Calu3 (cell line): ENCODE results near the gene KIRREL3. TPM values are rescaled to one million over a fixed set of nuclear protein-coding genes. Genes with fewer than 3 reads are reported as not detected.

Experiments
- BruUV-seq: library from RNA; stranded (reverse); fragments of 400-500 nt; replicated peaks from 2 replicates; lab custom pipeline; 2021; lab: Mats Ljungman, UMichigan
- CTCF ChIA-PET: fragments of 300-600 bp; sonication (Branson Sonifier 250); formaldehyde crosslinking; loops from one replicate; lab custom pipeline; 2022; ENCODE audit warnings: antibody characterized with exemption; lab: Charles Lee
- DNase-seq: peaks from one replicate; pipeline ENCODE4 v3.0.0; 2022
- H3K27ac Mint-ChIP-seq: one replicate; pipeline ENCODE4 v1.8.0; 2022; ENCODE audit warnings: mixed read lengths; ENCODE audit not compliant: unreplicated experiment
- H3K27me3 Mint-ChIP-seq: one replicate; pipeline ENCODE4 v1.8.0; 2022; ENCODE audit warnings: mixed read lengths; ENCODE audit not compliant: unreplicated experiment
- H3K36me3 Mint-ChIP-seq: one replicate; pipeline ENCODE4 v1.8.0; 2022; ENCODE audit warnings: mild to moderate bottlenecking, moderate library complexity, mixed read lengths; ENCODE audit not compliant: insufficient read depth, unreplicated experiment
- H3K4me1 Mint-ChIP-seq: one replicate; pipeline ENCODE4 v1.8.0; 2022; ENCODE audit warnings: mild to moderate bottlenecking, low read depth, mixed read lengths; ENCODE audit not compliant: unreplicated experiment
- H3K4me3 Mint-ChIP-seq: one replicate; pipeline ENCODE4 v1.8.0; 2022; ENCODE audit warnings: mild to moderate bottlenecking, low read depth, moderate library complexity, mixed read lengths; ENCODE audit not compliant: unreplicated experiment
- H3K9me3 Mint-ChIP-seq: one replicate; pipeline ENCODE4 v1.8.0; 2022; ENCODE audit warnings: low read depth, mixed read lengths; ENCODE audit not compliant: unreplicated experiment
- CTCF ChIP-seq: fragments of 200-600 bp; IDR thresholded peaks from one replicate; pipeline ENCODE4 v1.8.0; 2022; ENCODE audit warnings: antibody characterized with exemption; ENCODE audit not compliant: unreplicated experiment
- intact Hi-C: fragments of 100-400 bp; cut with micrococcal nuclease; formaldehyde crosslinking; loops from one replicate; pipeline ENCODE4 v1.10.0; 2022; ENCODE audit not compliant: unreplicated experiment
- total RNA-seq: library from RNA; stranded (reverse); gene quantifications from 2 replicates; pipeline ENCODE4 v1.2.3, GENCODE V29; 2022

Gene KIRREL3
- total RNA-seq, 1 experiment from 2014 or later = 0.26 TPM

- no peak overlapping the region for H3K27ac Mint-ChIP-seq
- no TSS peak for BruUV-seq
- no peak overlapping the region for H3K4me3 Mint-ChIP-seq
- H3K27me3 Mint-ChIP-seq = peaks cover 89% of the 10 kb centered on the region
- DNase-seq = no peak
- intact Hi-C loops = loop anchor here (10.0 kb wide), 1 partner anchor 297 kb away; the partner anchor contains the start of gene DCPS
- no peaks in the 10 kb centered on the region for H3K9me3 Mint-ChIP-seq
- H3K4me1 Mint-ChIP-seq = no peaks in the 10 kb centered on the region
- CTCF ChIA-PET = no interaction called here
- no peak for TF ChIP-seq CTCF
- no peaks in the 10 kb centered on the region for H3K36me3 Mint-ChIP-seq
Observed at GRCh38 chr11:126601550-126602215, 398.9 kb downstream of the KIRREL3 start.

DNA sequence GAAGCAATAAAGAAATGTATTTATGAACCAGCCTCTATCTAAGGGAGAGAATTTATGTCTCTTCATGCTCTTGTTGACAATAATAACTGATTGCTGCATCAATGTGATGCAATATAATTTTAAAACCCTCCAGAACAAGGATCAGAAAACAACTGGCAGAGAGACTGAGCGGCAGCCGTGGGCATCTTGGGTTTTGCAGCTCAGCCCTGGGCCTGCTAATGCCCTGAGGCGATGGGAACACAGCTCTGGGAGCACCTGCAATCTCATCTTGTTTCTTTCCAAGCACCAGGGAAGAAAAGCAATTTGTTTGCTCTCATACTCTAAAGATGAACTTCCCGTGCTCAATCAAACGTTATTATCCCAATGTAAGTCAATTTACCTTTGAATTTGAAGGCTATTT is 399.4 kb downstream of the KIRREL3 start:
- no peak overlapping the region for H3K27ac Mint-ChIP-seq
- intact Hi-C loops = loop anchor here (10.0 kb wide), 1 partner anchor 296 kb away; the partner anchor contains the start of gene DCPS
- CTCF ChIA-PET = no interaction called here
- BruUV-seq = no TSS peak
- TF ChIP-seq CTCF = no peak
- no peaks in the 10 kb centered on the region for H3K9me3 Mint-ChIP-seq
- no peaks in the 10 kb centered on the region for H3K36me3 Mint-ChIP-seq
- no peak for DNase-seq
- H3K4me1 Mint-ChIP-seq = no peaks in the 10 kb centered on the region
- H3K27me3 Mint-ChIP-seq = peaks cover 84% of the 10 kb centered on the region
- no peak overlapping the region for H3K4me3 Mint-ChIP-seq

GRCh38 chr11:126599217-126599897 is 401.2 kb downstream of the KIRREL3 start:
- Mint-ChIP-seq H3K27ac (no peak overlapping the region), H3K9me3 (no peaks in the 10 kb centered on the region), H3K27me3 (peaks cover 66% of the 10 kb centered on the region), H3K4me1 (no peaks in the 10 kb centered on the region), H3K36me3 (no peaks in the 10 kb centered on the region), H3K4me3 (no peak overlapping the region)
- intact Hi-C loops = no loop called here
- CTCF ChIA-PET = no interaction called here
- DNase-seq = no peak
- TF ChIP-seq CTCF = no peak
- BruUV-seq = no TSS peak

DNA sequence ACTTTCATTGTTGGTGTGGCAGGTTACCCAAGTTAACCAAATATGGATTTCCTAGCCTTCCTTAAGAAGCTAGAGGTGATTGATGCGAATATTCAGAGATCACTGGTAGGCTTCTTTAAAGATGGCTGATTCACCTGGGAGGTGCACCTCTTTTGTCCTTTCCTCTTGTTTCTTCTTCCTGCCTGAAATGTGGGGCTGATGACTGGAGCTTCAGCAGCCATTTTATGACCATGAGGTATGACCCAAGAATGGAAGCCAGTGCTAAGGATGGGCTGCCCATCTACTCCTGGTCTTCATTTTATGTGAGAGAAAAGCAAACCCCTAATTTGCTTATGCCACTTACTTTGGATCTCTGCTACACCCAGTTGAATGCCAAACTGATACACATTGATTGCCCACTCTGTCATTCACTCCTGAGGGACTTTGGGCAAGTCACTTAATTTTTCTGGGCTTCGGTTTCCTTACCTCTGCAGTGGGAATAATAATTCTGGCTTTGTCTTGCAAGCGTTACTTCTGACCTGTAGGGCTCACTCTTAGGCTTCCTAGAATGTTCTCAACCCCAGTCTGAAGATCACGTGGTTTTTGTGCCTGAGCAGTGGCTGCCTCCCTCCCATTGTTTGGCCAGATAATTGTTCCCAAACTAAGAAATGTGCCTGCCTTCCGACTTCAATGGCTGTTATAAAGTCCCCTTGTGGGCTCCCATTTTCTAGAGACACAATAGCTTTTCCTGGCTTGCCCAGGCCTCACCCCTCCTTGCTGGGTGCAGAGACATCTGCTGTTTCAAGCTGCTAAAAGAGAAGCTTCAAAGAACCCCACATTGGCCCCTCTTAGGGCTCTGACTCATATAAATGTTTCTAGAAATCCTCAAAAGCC is 402.0 kb downstream of the KIRREL3 start:
- TF ChIP-seq CTCF = no peak
- Mint-ChIP-seq H3K4me3 (no peak overlapping the region), H3K27me3 (peaks cover 59% of the 10 kb centered on the region), H3K36me3 (no peaks in the 10 kb centered on the region), H3K9me3 (no peaks in the 10 kb centered on the region), H3K4me1 (no peaks in the 10 kb centered on the region), H3K27ac (no peak overlapping the region)
- intact Hi-C loops = no loop called here
- DNase-seq = no peak
- no TSS peak for BruUV-seq
- CTCF ChIA-PET = no interaction called here
